ENCODE measurements around the gene MYOF. TPM values are rescaled to one million over a fixed set of nuclear protein-coding genes. Genes with fewer than 3 reads are reported as not detected.

The MYOF gene
- total and polyA plus RNA-seq, 10 of the 15 experiments (the other 5 are each of a cell fraction or from before 2014, with no cell fraction given) = 0.02 to 0.59 (median 0.17) TPM

GRCh38 chr10:93267521-93267920 is 214.6 kb downstream of the MYOF start (continued):
- TF ChIP-seq NR2C1 (IDR thresholded peaks at IDR 0.05) = no peak
- no peak for TF ChIP-seq RBBP5 (conservative IDR thresholded peaks at IDR 0.05)
- no peak for TF ChIP-seq MYC (IDR thresholded peaks at IDR 0.05; ENCODE audit: insufficient read depth, insufficient read length, insufficient replicate concordance, low read length, severe bottlenecking)
- TF ChIP-seq IKZF2 (IDR thresholded peaks at IDR 0.05) = peak; percentile 99
- TF ChIP-seq NBN (IDR thresholded peaks at IDR 0.05) = peak; percentile 69; the same call in 1 of the 2 replicates
- no peak for TF ChIP-seq USF2 (IDR thresholded peaks at IDR 0.05; ENCODE audit: borderline replicate concordance, low read depth, low read length)

GRCh38 chr10:93266858-93267257 is 215.3 kb downstream of the MYOF start:
- peak; percentile 27 for ATAC-seq
- Histone ChIP-seq H3K4me3 (no peak overlapping the region), H3K4me2 (ENCODE audit: control insufficient read depth, insufficient read depth) (no peak overlapping the region), H3K36me3 (ENCODE audit: control insufficient read depth in 2 of 2, insufficient read depth in 2 of 2, low read length in 1 of 2) (no peaks in the 10 kb centered on the region), H3K27me3 (replicated peaks in 1 of 2; ENCODE audit: control insufficient read depth in 2 of 2, insufficient read depth in 2 of 2, low read length in 1 of 2) (no peaks in the 10 kb centered on the region; a peak in 1 of 4 replicates), H4K20me1 (ENCODE audit: control insufficient read depth, insufficient read depth) (no peaks in the 10 kb centered on the region), H3K4me1 (ENCODE audit: control insufficient read depth, insufficient read depth, low read length) (peaks cover 19% of the 10 kb centered on the region), H3K9ac (ENCODE audit: control insufficient read depth, insufficient read depth, low read length) (no peak overlapping the region), H3K79me2 (ENCODE audit: control insufficient read depth, insufficient read depth, low read length) (no peaks in the 10 kb centered on the region), H2AFZ (ENCODE audit: control insufficient read depth, low read depth, low read length) (no peak overlapping the region), H3K9me3 (replicated peaks; ENCODE audit: control insufficient read depth, insufficient read depth, low read length) (peaks cover 22% of the 10 kb centered on the region), H3K27ac (ENCODE audit: control insufficient read depth, insufficient read depth) (no peak overlapping the region)
- no peak for TF ChIP-seq POLR2A (IDR thresholded peaks at IDR 0.05; ENCODE audit: low read depth, low read length)
- no peak for TF ChIP-seq PKNOX1 (IDR thresholded peaks at IDR 0.05)
- TF ChIP-seq ZZZ3 (IDR thresholded peaks at IDR 0.05; ENCODE audit: control insufficient read depth, insufficient read length, low read depth) = no peak
- TF ChIP-seq ZNF622 (IDR thresholded peaks at IDR 0.05) = no peak
- TF ChIP-seq CHD1 (IDR thresholded peaks at IDR 0.05; ENCODE audit: low read depth, low read length) = no peak
- no peak for TF ChIP-seq DPF2 (IDR thresholded peaks at IDR 0.05)
- no peak for TF ChIP-seq ATF3 (IDR thresholded peaks at IDR 0.05; ENCODE audit: borderline replicate concordance, extremely low read depth, low read depth, low read length)
- no peak for TF ChIP-seq E4F1 (IDR thresholded peaks at IDR 0.05; ENCODE audit: borderline replicate concordance, partially characterized antibody)
- TF ChIP-seq NBN (IDR thresholded peaks at IDR 0.05) = no peak
- no peak for TF ChIP-seq STAT3 (IDR thresholded peaks at IDR 0.05; ENCODE audit: low read depth, low read length)
- TF ChIP-seq RBBP5 (conservative IDR thresholded peaks at IDR 0.05) = no peak
- no peak for TF ChIP-seq RAD51 (IDR thresholded peaks at IDR 0.05)
- POLR2A ChIA-PET = no interaction called here
- RAD21 ChIA-PET (ENCODE audit: unreplicated experiment) = no interaction called here
- WGBS (ENCODE audit: insufficient coverage, insufficient replicate concordance, low lambda C conversion rate, missing lambda C conversion rate) = 38% methylated on average over 4 of the region's 4 CpGs
- in situ Hi-C loops (cut with MboI) (no loop called here), intact Hi-C loops (cut with micrococcal nuclease; ENCODE audit: unreplicated experiment) (loop anchor here (1.0 kb wide), 1 partner anchor 143 kb away; no protein-coding TSS in a partner anchor)
- SMC1A ChIA-PET (ENCODE audit: uncharacterized antibody, unreplicated experiment) = interaction anchor here (0.8 to 1.0 kb wide), 2 partner anchors 9 to 81 kb away, joined by 3 read pairs; no protein-coding TSS in a partner anchor
- CTCF ChIA-PET = interaction anchor here (0.6 to 1.1 kb wide), 2 partner anchors 12 to 151 kb away, joined by 3 to 4 read pairs; no protein-coding TSS in a partner anchor
- no TSS peak for BruUV-seq (replicated peaks)
- no peak for DNase-seq (ENCODE audit: low read depth, low spot score)
- FAIRE-seq = peak; percentile 70

Data from GM12878 (cell line).